IPS DF 6.9 (cell line): ENCODE data around the gene TANC1.

ENCODE experiments used
- DNase-seq: peaks from one replicate; pipeline ENCODE4 v3.0.0-alpha.2; 2013; ENCODE audit warnings: low read depth, low spot score
- H3K27ac ChIP-seq: one replicate; pipeline ENCODE4 v1.5.1; 2013; ENCODE audit warnings: low read length, control low read depth
- H3K27me3 ChIP-seq: 2 replicates; pipeline ENCODE4 v1.6.1; 2013; ENCODE audit warnings: mild to moderate bottlenecking, low read length; ENCODE audit not compliant: control insufficient read depth, insufficient read depth
- H3K36me3 ChIP-seq: 2 replicates; pipeline ENCODE4 v1.6.1; 2013; ENCODE audit warnings: low read length; ENCODE audit not compliant: control insufficient read depth, insufficient read depth
- H3K4me1 ChIP-seq: 2 replicates; pipeline ENCODE4 v1.6.1; 2013; ENCODE audit warnings: low read length; ENCODE audit not compliant: control insufficient read depth, insufficient read depth
- H3K4me3 ChIP-seq: 2 replicates; pipeline ENCODE4 v1.5.1; 2013; ENCODE audit warnings: mild to moderate bottlenecking, low read length
- H3K9me3 ChIP-seq: 2 replicates; pipeline ENCODE4 v1.6.1; 2013; ENCODE audit warnings: low read length, inconsistent platforms; ENCODE audit not compliant: control insufficient read depth, insufficient read depth
- WGBS: extraction: QIAGEN DNeasy Blood & Tissue Kit; methylation state at CpG from one replicate; pipeline ENCODE4 v1.1.7; 2013; ENCODE audit warnings: mixed read lengths, missing lambda C conversion rate; ENCODE audit not compliant: insufficient read length, insufficient coverage; 5-methylcytosine and 5-hydroxymethylcytosine counted together

TANC1 gene

GRCh38 chr2:159226059-159226461, 257.6 kb downstream of the TANC1 start:
- Histone ChIP-seq H3K27me3 (no peaks in the 10 kb centered on the region), H3K4me1 (no peaks in the 10 kb centered on the region), H3K27ac (no peak overlapping the region), H3K36me3 (no peaks in the 10 kb centered on the region; the same call in 1 of the 2 replicates), H3K9me3 (no peaks in the 10 kb centered on the region), H3K4me3 (no peak overlapping the region)
- DNase-seq, result no peak
- no CpG with 5 or more reads among the region's 5 CpGs for WGBS

DNA sequence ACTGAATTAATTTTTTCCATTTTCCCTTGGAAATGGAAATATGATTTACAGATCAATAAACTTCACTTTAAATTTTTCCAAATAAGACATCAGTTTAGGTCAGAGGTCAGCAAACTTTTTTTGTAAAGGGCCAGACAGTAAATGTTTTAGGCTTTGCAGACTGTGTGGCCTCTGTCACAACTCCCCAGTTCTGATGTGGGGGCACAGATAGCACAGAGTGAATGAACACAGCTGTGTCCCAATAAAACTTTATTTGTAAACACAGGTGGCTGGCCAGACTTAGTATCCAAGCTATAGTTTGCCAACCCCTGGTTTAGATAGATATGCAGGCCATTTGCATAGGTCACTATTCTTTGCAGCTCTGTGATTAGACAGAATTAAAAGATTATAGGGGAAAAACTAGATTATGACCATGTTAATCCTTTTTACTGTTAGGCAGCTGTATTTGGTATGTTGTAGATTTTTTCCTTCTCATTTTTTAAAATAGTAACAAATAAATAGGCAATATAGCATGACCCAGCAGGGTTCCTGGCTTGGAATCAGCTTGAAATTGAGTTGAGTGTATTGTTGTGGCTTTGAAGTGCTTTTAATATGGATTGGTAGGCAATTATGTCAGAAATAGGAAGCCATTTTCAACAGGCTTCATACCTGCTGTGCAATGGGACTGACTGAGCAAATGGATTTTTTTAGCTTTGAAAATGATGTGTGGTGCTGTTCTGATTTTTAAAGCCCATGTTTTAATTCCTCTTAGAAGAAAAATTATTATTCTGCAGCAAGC, 258.4 kb downstream of the TANC1 start:
- no peak for DNase-seq
- H3K27me3 ChIP-seq, result no peaks in the 10 kb centered on the region
- H3K27ac ChIP-seq, result no peak overlapping the region
- H3K9me3 ChIP-seq, result no peaks in the 10 kb centered on the region
- no peaks in the 10 kb centered on the region for H3K4me1 ChIP-seq
- no peaks in the 10 kb centered on the region; the same call in 1 of the 2 replicates for H3K36me3 ChIP-seq
- no peak overlapping the region for H3K4me3 ChIP-seq

GRCh38 chr2:159227467-159227866, 259.0 kb downstream of the TANC1 start:
- no peak overlapping the region for H3K27ac ChIP-seq
- no peaks in the 10 kb centered on the region for H3K27me3 ChIP-seq
- WGBS, result no CpG with 5 or more reads among the region's 3 CpGs
- no peaks in the 10 kb centered on the region for H3K4me1 ChIP-seq
- H3K4me3 ChIP-seq, result no peak overlapping the region
- no peaks in the 10 kb centered on the region; the same call in 1 of the 2 replicates for H3K36me3 ChIP-seq
- H3K9me3 ChIP-seq, result no peaks in the 10 kb centered on the region
- no peak for DNase-seq

DNA sequence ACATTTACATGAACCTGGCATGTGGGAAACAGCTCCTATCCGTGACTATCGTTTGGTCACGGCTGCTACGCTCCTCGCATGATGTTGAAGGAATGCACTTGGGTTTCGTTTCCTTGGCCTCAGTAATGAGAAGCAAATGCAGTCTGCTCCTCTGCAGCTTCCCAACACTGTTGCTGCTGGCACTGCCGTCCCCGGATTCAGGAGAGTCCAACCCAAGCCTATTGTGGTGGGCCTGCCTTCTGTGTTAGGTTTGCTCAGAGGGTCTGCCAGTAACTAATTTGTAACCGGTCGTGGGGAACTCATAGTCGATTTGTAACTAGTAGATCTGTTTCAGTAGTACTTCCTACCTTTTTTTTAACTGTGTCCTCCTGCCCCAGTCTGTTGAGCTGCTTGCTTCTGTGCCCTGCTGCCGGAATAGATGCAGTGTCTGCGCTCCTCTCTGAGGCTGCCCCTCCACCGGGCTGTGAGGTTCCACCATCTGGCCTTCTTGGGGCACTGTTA, 259.7 kb downstream of the TANC1 start:
- no peaks in the 10 kb centered on the region; the same call in 1 of the 2 replicates for H3K36me3 ChIP-seq
- no CpG with 5 or more reads among the region's 14 CpGs for WGBS
- H3K4me3 ChIP-seq, result no peak overlapping the region

DNA sequence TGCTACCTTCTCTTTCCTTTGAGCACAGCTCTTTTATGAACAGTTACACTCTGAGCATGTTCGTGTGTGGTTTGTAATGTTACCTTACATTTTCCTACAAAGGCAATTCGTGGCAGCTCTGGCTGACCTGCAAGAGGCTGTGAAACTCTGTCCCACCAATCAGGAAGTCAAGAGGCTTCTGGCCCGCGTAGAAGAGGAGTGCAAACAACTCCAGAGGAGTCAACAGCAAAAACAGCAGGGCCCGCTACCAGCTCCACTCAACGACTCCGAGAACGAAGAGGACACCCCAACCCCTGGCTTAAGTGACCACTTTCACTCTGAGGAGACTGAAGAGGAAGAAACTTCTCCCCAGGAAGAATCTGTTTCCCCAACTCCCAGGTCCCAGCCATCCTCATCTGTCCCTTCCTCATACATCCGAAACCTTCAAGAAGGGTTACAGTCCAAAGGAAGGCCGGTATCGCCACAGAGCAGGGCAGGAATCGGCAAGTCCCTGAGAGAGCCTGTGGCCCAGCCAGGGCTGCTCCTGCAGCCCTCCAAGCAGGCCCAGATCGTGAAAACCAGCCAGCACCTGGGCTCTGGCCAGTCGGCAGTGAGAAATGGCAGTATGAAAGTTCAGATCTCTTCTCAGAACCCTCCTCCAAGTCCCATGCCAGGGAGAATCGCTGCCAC, 261.2 kb downstream of the TANC1 start:
- H3K27me3 ChIP-seq, result no peaks in the 10 kb centered on the region
- H3K27ac ChIP-seq, result no peak overlapping the region
- DNase-seq, result no peak
- H3K4me3 ChIP-seq, result no peak overlapping the region
- WGBS, result no CpG with 5 or more reads among the region's 15 CpGs
- H3K9me3 ChIP-seq, result no peaks in the 10 kb centered on the region
- no peaks in the 10 kb centered on the region; the same call in 1 of the 2 replicates for H3K36me3 ChIP-seq
- H3K4me1 ChIP-seq, result no peaks in the 10 kb centered on the region

More for the DNA sequence above, 259.7 kb downstream of the TANC1 start:
- Histone ChIP-seq H3K9me3 (no peaks in the 10 kb centered on the region), H3K27me3 (no peaks in the 10 kb centered on the region), H3K27ac (no peak overlapping the region), H3K4me1 (no peaks in the 10 kb centered on the region)
- DNase-seq, result no peak

DNA sequence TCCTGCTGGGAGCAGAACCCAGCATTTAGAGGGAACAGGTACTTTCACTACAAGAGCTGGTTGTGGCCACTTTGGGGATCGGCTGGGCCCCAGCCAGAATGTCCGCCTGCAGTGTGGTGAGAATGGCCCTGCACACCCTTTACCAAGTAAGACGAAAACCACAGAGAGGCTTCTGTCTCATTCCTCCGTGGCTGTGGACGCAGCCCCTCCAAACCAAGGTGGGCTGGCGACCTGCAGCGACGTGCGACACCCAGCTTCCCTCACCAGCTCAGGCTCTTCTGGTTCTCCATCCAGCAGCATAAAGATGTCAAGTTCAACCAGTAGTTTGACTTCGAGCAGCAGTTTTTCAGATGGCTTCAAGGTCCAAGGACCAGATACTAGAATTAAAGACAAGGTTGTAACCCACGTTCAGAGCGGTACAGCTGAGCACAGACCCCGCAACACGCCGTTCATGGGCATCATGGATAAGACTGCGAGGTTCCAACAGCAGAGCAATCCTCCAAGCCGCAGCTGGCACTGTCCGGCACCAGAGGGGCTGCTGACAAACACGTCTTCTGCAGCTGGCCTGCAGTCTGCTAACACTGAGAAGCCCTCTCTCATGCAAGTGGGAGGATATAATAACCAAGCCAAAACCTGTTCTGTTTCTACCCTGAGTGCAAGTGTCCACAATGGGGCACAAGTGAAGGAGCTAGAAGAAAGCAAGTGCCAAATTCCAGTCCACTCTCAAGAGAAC, 261.9 kb downstream of the TANC1 start:
- Histone ChIP-seq H3K27me3 (no peaks in the 10 kb centered on the region), H3K4me3 (no peak overlapping the region), H3K4me1 (no peaks in the 10 kb centered on the region), H3K9me3 (no peaks in the 10 kb centered on the region), H3K27ac (no peak overlapping the region), H3K36me3 (no peaks in the 10 kb centered on the region; the same call in 1 of the 2 replicates)
- no peak for DNase-seq
- no CpG with 5 or more reads among the region's 19 CpGs for WGBS

DNA sequence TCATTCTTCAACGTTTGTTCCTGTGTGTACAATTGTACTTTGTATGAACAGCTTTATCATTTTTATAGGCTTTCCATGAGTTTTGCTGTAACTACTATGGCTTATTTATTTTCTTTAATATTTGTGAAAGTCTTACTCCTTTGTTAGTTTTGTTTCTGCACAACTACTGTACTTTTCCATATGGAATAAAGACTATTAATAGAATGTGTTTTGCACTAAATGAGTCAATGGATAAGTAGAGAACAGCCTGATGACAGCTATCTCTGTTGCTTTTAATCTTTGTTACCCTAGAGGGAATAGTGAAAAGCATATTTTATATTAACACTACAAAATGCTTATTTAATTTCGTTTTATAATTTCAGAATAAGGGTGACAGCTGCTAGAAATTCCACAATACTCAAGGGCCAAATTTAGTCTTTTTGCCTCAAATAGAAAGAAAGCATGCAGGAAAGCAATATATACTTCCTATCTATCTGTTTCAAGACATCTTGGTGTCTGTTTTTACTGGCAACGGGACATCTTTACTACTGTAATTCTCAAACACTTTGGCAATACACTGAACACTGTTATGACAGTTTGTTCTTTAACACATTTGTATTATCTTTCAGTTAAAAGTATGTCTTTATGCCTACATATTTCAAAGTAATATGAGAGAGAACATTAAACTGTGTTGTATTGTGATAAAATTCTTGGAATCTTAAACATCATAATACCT, 264.2 kb downstream of the TANC1 start:
- Histone ChIP-seq H3K27me3 (no peaks in the 10 kb centered on the region), H3K4me1 (no peaks in the 10 kb centered on the region), H3K4me3 (no peak overlapping the region), H3K27ac (no peak overlapping the region), H3K9me3 (no peaks in the 10 kb centered on the region), H3K36me3 (no peaks in the 10 kb centered on the region; the same call in 1 of the 2 replicates)
- DNase-seq, result no peak
- no CpG with 5 or more reads among the region's 3 CpGs for WGBS

GRCh38 chr2:159234868-159235267, 266.4 kb downstream of the TANC1 start:
- H3K27ac ChIP-seq, result no peak overlapping the region
- H3K4me1 ChIP-seq, result no peaks in the 10 kb centered on the region
- DNase-seq, result no peak
- no peaks in the 10 kb centered on the region for H3K9me3 ChIP-seq
- no peak overlapping the region for H3K4me3 ChIP-seq
- H3K27me3 ChIP-seq, result no peaks in the 10 kb centered on the region
- WGBS, result no CpG with 5 or more reads among the region's 6 CpGs
- no peaks in the 10 kb centered on the region; the same call in 1 of the 2 replicates for H3K36me3 ChIP-seq

DNA sequence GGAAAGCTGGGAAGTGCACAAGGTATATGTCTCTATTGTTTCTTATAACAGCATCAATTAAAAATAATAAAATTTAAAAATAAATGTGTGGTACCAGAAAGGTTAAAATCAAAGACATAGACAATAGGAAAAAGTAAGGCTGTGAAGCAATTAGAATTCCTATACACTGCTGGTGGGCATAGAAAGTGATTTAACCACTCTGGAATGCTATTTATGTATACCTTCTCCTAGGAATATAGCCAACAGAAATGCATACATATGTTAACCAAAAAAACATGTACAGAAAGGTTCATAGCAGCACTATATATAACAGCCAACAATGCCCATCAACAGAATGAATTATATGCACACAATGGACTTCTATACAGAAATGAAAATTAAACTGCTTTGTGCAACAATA, 275.1 kb downstream of the TANC1 start:
- Histone ChIP-seq H3K36me3 (no peaks in the 10 kb centered on the region), H3K9me3 (no peaks in the 10 kb centered on the region), H3K27ac (no peak overlapping the region), H3K27me3 (no peaks in the 10 kb centered on the region), H3K4me3 (no peak overlapping the region), H3K4me1 (no peaks in the 10 kb centered on the region)
- DNase-seq, result no peak
